ENCODE data around the gene SLC6A17. TPM values are rescaled to one million over a fixed set of nuclear protein-coding genes. Genes with fewer than 3 reads are reported as not detected.

SLC6A17 gene
- total RNA-seq, 1 donor from 2014 or later, result not detected

- no peak for DNase-seq (ENCODE audit: low read depth, low spot score)
Observed at GRCh38 chr1:110239441-110240430, 89.4 kb downstream of the SLC6A17 start.

DNA sequence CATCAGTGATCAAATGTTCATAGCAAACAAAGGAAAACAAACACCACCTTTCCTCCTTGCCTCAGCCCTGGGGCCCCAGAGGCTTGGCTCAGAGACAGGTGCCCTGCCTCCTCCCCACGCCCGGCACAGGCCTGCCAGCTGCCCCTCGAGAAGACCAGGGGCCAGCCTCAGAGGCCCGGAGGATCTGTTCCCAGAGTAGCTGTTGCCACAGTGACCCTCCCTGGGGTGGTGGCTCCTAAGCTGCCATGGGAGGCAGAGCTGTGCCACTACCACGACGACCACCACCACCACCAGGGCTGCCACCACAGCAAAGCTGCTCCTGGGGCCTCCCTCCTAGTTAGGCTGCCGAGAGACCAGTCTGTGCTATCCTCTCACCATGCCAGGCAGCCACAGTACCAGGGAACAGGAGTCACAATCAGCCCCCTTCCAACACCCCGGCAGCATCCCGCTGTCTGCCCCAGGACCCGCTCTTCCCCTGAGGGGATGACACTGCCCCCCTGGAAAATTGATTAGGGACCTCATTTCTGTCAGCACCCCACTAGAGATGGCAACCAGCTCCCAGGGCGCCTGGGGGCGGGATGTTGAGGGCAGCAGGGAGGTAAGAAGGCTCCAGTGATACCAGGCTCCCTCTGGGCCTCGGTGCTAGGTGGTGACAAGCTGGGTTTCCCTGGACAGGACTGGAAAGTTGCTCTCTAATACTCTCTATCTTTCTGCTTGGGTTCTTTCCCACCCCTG is 90.3 kb downstream of the SLC6A17 start:
- no peak for DNase-seq (ENCODE audit: low read depth, low spot score)

DNA sequence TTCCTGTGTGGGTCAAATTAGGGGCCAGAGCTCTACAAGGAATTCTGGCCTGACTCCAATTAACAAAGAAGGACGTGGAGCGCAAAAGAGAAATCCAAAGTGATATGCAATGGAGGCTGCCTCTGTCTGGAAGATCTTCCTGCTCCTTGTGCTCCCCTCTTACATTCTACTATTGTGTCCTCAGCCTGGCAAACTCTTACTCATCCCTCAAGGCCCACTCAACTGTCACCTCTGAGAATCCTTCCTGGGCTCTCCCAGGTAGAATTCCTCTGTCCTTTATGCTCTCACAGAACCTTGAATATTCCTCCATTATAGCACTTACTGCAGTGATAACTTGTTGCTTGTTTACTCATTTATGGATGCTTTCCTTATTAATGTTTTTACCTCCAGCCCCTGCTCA is 91.2 kb downstream of the SLC6A17 start:
- no peak for DNase-seq (ENCODE audit: low read depth, low spot score)

- no peak for DNase-seq (ENCODE audit: low read depth, low spot score)
Observed at GRCh38 chr1:110242062-110242461, 91.8 kb downstream of the SLC6A17 start.

- no peak for DNase-seq (ENCODE audit: low read depth, low spot score)
Observed at GRCh38 chr1:110242731-110243130, 92.4 kb downstream of the SLC6A17 start.

- no peak for DNase-seq (ENCODE audit: low read depth, low spot score)
Observed at GRCh38 chr1:110243146-110243545, 92.9 kb downstream of the SLC6A17 start.

DNA sequence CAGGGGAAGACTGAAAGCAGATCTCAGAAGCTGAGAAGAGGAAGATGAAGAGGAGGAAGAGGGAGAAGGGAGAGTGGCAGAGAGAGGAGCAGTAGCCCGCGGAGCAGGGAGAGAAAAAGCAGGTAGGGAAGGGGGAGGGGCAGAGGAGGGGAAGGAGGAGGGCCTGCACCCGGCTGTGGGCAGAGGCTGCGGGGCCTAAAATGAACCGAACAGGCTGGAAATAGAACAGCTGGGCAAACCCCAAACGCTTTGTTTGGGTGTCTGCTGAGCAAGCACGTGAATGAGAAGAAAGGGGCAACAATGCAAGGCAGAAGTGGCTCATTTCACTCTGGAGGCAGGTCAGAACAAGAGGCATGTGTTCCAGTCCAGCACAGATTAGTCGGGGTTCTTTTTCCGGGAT is 93.3 kb downstream of the SLC6A17 start:
- no peak for DNase-seq (ENCODE audit: low read depth, low spot score)

DNA sequence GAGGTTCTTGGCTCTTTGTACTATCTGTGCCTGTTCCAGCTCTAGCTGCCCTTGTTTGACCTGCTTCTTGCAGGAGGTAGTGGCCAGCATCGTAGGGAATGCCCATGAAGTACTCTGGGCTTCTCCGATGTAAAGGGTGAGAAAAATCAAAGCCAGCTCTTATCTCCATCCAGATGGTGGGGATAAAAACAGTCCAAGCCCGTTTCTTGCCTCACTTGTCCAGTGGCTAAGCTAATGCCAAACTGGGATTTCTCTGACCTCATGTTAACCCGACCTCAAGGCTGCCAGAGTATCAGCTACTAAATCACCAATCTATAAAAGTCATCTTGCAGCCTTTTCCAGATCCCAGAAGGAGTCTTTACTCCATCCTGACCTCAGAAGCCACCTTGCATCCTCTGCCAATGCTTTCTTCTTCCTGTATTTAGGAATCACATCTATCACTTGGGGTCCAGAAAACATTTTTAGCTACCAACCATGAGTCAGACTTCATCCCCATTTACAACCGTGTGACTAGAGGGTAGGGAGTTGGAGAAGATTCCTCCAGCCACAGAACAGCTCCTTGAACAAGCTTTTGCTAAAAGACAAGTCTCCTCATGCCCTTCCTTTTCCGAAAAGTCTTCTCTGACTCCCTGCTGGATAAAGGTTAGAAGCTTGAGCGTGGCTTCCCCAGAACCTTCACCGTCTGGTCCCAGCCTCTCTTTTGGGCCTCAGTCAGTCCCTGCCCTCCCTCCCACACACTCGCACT is 95.8 kb downstream of the SLC6A17 start:
- no peak for DNase-seq (ENCODE audit: low read depth, low spot score)

GRCh38 chr1:110248746-110249145 is 98.5 kb downstream of the SLC6A17 start:
- no peak for DNase-seq (ENCODE audit: low read depth, low spot score)

DNA sequence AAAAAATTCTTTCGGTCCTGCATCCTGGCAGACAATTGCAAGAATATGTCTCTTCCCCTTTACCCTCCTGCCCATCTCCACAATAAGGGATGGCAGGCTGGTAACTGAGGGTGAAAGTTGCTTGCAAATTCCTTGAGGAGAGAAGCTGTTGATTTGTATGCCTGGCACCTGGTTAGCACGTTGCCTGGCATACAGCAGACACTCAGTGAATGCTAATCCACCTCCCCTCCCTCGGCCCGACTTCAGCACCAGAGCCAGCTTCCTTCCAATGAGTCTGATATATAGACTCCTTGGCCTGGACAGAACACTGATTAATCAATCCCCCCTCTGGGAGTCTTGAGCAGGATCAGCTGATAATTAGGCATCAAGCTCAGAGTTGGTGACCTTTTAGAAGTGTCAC is 99.0 kb downstream of the SLC6A17 start:
- no peak for DNase-seq (ENCODE audit: low read depth, low spot score)

GRCh38 chr1:110250008-110250407 is 99.7 kb downstream of the SLC6A17 start:
- no peak for DNase-seq (ENCODE audit: low read depth, low spot score)

- no peak for DNase-seq (ENCODE audit: low read depth, low spot score)
Observed at GRCh38 chr1:110250749-110251148, 100.5 kb downstream of the SLC6A17 start.

Other genes starting within 250 kb of the SLC6A17 start
- gene CSF1, start 239.6 kb upstream of the SLC6A17 start, total RNA-seq, result 7.9 and 26.7 TPM in 2 replicates
- gene AHCYL1, start 165.7 kb upstream of the SLC6A17 start, total RNA-seq, result 65.4 and 79.5 TPM in 2 replicates
- 42.6 and 49.3 TPM in 2 replicates for gene STRIP1, start 115.9 kb upstream of the SLC6A17 start, total RNA-seq
- gene ALX3, start 79.8 kb upstream of the SLC6A17 start, total RNA-seq, result not detected in 2 replicates
- gene UBL4B, start 38.1 kb upstream of the SLC6A17 start, total RNA-seq, result not detected in 2 replicates
- 6.8 and 7.5 TPM in 2 replicates for gene KCNC4, start 59.8 kb downstream of the SLC6A17 start, total RNA-seq
- 41.4 and 56.3 TPM in 2 replicates for gene RBM15, start 188.9 kb downstream of the SLC6A17 start, total RNA-seq
- 15.3 and 19.4 TPM in 2 replicates for gene SLC16A4, start 240.5 kb downstream of the SLC6A17 start, total RNA-seq

All from pulmonary artery endothelial cell (primary cell).